ENCODE data around the gene TRIM7.

DNA sequence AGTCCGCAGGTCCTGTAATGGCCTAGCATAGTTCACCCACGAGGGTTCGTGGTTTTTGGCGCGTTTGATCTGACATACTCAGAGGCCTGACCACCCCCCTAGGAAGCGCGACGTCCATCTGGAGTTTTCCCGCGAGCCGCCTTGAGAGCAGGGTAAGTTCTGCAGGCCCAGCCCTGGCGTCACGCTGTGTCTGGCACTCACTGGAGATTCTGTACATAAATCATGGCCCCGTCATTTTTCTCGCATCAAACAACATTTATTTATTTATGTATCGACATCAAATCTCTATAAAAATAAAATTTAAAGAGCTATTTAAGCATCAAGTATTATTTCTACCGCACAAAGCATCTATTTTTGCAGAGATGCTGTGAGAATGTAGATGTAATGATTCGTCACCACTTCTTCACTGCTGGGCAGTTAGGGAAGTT is 17.6 kb upstream of the TRIM7 start:
- TF ChIP-seq POLR2AphosphoS5 (IDR thresholded peaks at IDR 0.05; ENCODE audit: low read depth): no peak
- TF ChIP-seq, protein P1, sequence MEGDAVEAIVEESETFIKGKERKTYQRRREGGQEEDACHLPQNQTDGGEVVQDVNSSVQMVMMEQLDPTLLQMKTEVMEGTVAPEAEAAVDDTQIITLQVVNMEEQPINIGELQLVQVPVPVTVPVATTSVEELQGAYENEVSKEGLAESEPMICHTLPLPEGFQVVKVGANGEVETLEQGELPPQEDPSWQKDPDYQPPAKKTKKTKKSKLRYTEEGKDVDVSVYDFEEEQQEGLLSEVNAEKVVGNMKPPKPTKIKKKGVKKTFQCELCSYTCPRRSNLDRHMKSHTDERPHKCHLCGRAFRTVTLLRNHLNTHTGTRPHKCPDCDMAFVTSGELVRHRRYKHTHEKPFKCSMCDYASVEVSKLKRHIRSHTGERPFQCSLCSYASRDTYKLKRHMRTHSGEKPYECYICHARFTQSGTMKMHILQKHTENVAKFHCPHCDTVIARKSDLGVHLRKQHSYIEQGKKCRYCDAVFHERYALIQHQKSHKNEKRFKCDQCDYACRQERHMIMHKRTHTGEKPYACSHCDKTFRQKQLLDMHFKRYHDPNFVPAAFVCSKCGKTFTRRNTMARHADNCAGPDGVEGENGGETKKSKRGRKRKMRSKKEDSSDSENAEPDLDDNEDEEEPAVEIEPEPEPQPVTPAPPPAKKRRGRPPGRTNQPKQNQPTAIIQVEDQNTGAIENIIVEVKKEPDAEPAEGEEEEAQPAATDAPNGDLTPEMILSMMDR (conservative IDR thresholded peaks at IDR 0.05; ENCODE audit: low read depth in 2 of 2): no peak
- TF ChIP-seq ZNF114 (CRISPR knock-in tag; IDR thresholded peaks at IDR 0.05): no peak
- TF ChIP-seq, protein P2, sequence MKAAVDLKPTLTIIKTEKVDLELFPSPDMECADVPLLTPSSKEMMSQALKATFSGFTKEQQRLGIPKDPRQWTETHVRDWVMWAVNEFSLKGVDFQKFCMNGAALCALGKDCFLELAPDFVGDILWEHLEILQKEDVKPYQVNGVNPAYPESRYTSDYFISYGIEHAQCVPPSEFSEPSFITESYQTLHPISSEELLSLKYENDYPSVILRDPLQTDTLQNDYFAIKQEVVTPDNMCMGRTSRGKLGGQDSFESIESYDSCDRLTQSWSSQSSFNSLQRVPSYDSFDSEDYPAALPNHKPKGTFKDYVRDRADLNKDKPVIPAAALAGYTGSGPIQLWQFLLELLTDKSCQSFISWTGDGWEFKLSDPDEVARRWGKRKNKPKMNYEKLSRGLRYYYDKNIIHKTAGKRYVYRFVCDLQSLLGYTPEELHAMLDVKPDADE (IDR thresholded peaks at IDR 0.05): no peak
- TF ChIP-seq, protein P3, sequence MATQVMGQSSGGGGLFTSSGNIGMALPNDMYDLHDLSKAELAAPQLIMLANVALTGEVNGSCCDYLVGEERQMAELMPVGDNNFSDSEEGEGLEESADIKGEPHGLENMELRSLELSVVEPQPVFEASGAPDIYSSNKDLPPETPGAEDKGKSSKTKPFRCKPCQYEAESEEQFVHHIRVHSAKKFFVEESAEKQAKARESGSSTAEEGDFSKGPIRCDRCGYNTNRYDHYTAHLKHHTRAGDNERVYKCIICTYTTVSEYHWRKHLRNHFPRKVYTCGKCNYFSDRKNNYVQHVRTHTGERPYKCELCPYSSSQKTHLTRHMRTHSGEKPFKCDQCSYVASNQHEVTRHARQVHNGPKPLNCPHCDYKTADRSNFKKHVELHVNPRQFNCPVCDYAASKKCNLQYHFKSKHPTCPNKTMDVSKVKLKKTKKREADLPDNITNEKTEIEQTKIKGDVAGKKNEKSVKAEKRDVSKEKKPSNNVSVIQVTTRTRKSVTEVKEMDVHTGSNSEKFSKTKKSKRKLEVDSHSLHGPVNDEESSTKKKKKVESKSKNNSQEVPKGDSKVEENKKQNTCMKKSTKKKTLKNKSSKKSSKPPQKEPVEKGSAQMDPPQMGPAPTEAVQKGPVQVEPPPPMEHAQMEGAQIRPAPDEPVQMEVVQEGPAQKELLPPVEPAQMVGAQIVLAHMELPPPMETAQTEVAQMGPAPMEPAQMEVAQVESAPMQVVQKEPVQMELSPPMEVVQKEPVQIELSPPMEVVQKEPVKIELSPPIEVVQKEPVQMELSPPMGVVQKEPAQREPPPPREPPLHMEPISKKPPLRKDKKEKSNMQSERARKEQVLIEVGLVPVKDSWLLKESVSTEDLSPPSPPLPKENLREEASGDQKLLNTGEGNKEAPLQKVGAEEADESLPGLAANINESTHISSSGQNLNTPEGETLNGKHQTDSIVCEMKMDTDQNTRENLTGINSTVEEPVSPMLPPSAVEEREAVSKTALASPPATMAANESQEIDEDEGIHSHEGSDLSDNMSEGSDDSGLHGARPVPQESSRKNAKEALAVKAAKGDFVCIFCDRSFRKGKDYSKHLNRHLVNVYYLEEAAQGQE (IDR thresholded peaks at IDR 0.05; ENCODE audit: unreplicated experiment): no peak
- no peak for TF ChIP-seq CREB1 (CRISPR knock-in tag; IDR thresholded peaks at IDR 0.05; ENCODE audit: low read depth)
- TF ChIP-seq EZH2 (IDR thresholded peaks at IDR 0.05; ENCODE audit: low read depth, unreplicated experiment): no peak
- no peak for TF ChIP-seq ZNF331 (CRISPR knock-in tag; IDR thresholded peaks at IDR 0.05; ENCODE audit: low read depth)
- TF ChIP-seq JUNB (IDR thresholded peaks at IDR 0.05; ENCODE audit: unreplicated experiment): no peak
- no peak for TF ChIP-seq STAT1 (IDR thresholded peaks at IDR 0.05; ENCODE audit: unreplicated experiment)
- TF ChIP-seq EZH2phosphoT487 (IDR thresholded peaks at IDR 0.05; ENCODE audit: unreplicated experiment): no peak
- TF ChIP-seq NANOG (IDR thresholded peaks at IDR 0.05; ENCODE audit: borderline replicate concordance): no peak
- TF ChIP-seq, protein P4, sequence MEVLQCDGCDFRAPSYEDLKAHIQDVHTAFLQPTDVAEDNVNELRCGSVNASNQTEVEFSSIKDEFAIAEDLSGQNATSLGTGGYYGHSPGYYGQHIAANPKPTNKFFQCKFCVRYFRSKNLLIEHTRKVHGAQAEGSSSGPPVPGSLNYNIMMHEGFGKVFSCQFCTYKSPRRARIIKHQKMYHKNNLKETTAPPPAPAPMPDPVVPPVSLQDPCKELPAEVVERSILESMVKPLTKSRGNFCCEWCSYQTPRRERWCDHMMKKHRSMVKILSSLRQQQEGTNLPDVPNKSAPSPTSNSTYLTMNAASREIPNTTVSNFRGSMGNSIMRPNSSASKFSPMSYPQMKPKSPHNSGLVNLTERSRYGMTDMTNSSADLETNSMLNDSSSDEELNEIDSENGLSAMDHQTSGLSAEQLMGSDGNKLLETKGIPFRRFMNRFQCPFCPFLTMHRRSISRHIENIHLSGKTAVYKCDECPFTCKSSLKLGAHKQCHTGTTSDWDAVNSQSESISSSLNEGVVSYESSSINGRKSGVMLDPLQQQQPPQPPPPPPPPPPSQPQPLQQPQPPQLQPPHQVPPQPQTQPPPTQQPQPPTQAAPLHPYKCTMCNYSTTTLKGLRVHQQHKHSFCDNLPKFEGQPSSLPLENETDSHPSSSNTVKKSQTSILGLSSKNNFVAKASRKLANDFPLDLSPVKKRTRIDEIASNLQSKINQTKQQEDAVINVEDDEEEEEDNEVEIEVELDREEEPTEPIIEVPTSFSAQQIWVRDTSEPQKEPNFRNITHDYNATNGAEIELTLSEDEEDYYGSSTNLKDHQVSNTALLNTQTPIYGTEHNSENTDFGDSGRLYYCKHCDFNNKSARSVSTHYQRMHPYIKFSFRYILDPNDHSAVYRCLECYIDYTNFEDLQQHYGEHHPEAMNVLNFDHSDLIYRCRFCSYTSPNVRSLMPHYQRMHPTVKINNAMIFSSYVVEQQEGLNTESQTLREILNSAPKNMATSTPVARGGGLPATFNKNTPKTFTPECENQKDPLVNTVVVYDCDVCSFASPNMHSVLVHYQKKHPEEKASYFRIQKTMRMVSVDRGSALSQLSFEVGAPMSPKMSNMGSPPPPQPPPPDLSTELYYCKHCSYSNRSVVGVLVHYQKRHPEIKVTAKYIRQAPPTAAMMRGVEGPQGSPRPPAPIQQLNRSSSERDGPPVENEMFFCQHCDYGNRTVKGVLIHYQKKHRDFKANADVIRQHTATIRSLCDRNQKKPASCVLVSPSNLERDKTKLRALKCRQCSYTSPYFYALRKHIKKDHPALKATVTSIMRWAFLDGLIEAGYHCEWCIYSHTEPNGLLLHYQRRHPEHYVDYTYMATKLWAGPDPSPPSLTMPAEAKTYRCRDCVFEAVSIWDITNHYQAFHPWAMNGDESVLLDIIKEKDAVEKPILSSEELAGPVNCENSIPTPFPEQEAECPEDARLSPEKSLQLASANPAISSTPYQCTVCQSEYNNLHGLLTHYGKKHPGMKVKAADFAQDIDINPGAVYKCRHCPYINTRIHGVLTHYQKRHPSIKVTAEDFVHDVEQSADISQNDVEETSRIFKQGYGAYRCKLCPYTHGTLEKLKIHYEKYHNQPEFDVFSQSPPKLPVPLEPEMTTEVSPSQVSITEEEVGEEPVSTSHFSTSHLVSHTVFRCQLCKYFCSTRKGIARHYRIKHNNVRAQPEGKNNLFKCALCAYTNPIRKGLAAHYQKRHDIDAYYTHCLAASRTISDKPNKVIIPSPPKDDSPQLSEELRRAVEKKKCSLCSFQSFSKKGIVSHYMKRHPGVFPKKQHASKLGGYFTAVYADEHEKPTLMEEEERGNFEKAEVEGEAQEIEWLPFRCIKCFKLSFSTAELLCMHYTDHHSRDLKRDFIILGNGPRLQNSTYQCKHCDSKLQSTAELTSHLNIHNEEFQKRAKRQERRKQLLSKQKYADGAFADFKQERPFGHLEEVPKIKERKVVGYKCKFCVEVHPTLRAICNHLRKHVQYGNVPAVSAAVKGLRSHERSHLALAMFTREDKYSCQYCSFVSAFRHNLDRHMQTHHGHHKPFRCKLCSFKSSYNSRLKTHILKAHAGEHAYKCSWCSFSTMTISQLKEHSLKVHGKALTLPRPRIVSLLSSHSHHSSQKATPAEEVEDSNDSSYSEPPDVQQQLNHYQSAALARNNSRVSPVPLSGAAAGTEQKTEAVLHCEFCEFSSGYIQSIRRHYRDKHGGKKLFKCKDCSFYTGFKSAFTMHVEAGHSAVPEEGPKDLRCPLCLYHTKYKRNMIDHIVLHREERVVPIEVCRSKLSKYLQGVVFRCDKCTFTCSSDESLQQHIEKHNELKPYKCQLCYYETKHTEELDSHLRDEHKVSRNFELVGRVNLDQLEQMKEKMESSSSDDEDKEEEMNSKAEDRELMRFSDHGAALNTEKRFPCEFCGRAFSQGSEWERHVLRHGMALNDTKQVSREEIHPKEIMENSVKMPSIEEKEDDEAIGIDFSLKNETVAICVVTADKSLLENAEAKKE (CRISPR knock-in tag; IDR thresholded peaks at IDR 0.05): no peak
